ENCODE results near the gene NFKB2. TPM values are rescaled to one million over a fixed set of nuclear protein-coding genes. Genes with fewer than 3 reads are reported as not detected.

Gene NFKB2
- total RNA-seq, 1 experiment from 2014 or later: 27.6 TPM

- TF ChIP-seq MAX (CRISPR knock-in tag; IDR thresholded peaks at IDR 0.05) (peak; percentile 60; the same call in 1 of the 2 replicates), AFF4 (CRISPR knock-in tag; IDR thresholded peaks at IDR 0.05; ENCODE audit: borderline replicate concordance) (no peak), OVOL2 (CRISPR knock-in tag; IDR thresholded peaks at IDR 0.05; ENCODE audit: borderline replicate concordance) (no peak), SMAD4 (CRISPR knock-in tag; IDR thresholded peaks at IDR 0.05) (peak; percentile 59; the same call in 1 of the 2 replicates), ATF6 (CRISPR knock-in tag; IDR thresholded peaks at IDR 0.05) (no peak), CDX4 (CRISPR knock-in tag; IDR thresholded peaks at IDR 0.05; ENCODE audit: borderline replicate concordance) (no peak), CREB1 (CRISPR knock-in tag; IDR thresholded peaks at IDR 0.05) (no peak), FOXJ3 (CRISPR knock-in tag; IDR thresholded peaks at IDR 0.05; ENCODE audit: borderline replicate concordance) (no peak), TP53 (CRISPR knock-in tag; IDR thresholded peaks at IDR 0.05) (no peak), GRHL2 (CRISPR knock-in tag; IDR thresholded peaks at IDR 0.05; ENCODE audit: insufficient replicate concordance, severe bottlenecking) (no peak), EMX1 (CRISPR knock-in tag; IDR thresholded peaks at IDR 0.05) (no peak), PRDM15 (CRISPR knock-in tag; IDR thresholded peaks at IDR 0.05) (no peak), SMAD3 (CRISPR knock-in tag; IDR thresholded peaks at IDR 0.05; ENCODE audit: borderline replicate concordance) (no peak), MXD4 (CRISPR knock-in tag; IDR thresholded peaks at IDR 0.05; ENCODE audit: borderline replicate concordance) (no peak), SOX15 (CRISPR knock-in tag; IDR thresholded peaks at IDR 0.05) (no peak), ZNF138 (CRISPR knock-in tag; conservative IDR thresholded peaks at IDR 0.05) (no peak), ZNF396 (CRISPR knock-in tag; IDR thresholded peaks at IDR 0.05; ENCODE audit: borderline replicate concordance) (no peak), SP1 (CRISPR knock-in tag; conservative IDR thresholded peaks at IDR 0.05) (no peak; the same call in none of the 2 replicates), ZNF232 (CRISPR knock-in tag; IDR thresholded peaks at IDR 0.05) (no peak), ARID4B (CRISPR knock-in tag; IDR thresholded peaks at IDR 0.05; ENCODE audit: borderline replicate concordance) (no peak; the same call in 1 of the 2 replicates), USF2 (CRISPR knock-in tag; IDR thresholded peaks at IDR 0.05) (no peak), ATF3 (CRISPR knock-in tag; conservative IDR thresholded peaks at IDR 0.05) (no peak), RORB (CRISPR knock-in tag; IDR thresholded peaks at IDR 0.05) (no peak)
Measured at GRCh38 chr10:102394079-102394800, 1.3 kb upstream of the NFKB2 start (continued).

Data from WTC11 (cell line).